ENCODE results near the gene ADK.
"Not testable (repeated sequence)": the region's sequence is repeated elsewhere in the genome, so short reads cannot be mapped to it uniquely, and the experiment has no call there.

Gene ADK

DNA sequence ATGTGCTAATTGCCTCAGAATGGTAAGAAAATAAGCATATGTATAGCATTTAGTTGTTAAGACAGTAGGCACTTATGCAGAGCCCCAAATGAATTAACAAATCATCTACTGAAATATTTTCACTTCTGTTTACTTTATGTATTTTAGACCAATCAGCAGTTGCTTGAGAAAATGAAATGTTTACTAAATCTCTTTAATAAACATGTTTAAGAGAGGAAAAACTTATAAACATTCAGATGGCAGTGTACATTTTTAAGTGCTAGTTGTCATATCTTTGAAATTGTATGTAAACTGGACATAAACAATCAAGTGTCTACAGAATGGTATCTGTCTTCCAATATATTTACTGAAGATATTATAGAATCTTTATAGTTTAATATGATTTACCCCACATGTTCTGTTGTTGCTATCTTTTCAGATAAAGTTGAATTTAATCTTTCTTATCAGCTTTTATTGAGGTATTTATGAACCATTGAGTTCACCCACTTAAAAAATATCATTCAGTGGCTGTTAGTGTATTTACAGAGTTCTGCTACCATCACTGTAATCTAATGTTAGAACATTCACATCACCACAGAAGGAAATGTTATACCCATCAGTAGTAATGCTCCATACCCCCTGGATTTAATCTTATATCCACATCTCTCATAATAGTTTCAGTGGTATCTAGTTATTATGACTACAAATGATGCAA is 264.3 kb downstream of the ADK start:
- no peak for DNase-seq (ENCODE audit: extremely low read depth in 1 of 2, low read depth in 1 of 2)

DNA sequence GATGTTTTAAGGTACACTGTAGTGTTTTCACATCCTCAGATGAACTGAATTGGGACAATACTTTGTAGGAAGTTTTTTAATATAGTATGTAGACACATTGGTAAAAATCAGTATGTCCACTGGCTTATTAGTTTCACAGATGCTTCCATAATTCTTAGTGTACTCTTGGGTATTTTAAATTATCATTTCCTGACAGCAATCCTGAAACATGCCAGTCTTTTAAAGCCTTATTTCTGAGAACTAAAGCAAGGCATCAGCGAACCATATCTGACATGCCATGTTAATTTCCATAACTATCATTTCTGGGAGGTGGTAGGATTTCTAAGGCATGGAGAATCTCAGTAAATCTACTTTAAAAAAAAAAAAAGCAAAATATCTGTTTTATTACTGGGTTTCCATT is 266.4 kb downstream of the ADK start:
- DNase-seq (ENCODE audit: extremely low read depth in 1 of 2, low read depth in 1 of 2) = no peak

- no peak for DNase-seq (ENCODE audit: extremely low read depth in 1 of 2, low read depth in 1 of 2)
Observed at GRCh38 chr10:74418285-74418872, 267.4 kb downstream of the ADK start.

- no peak for DNase-seq (ENCODE audit: extremely low read depth in 1 of 2, low read depth in 1 of 2)
Observed at GRCh38 chr10:74419491-74419951, 268.5 kb downstream of the ADK start.

DNA sequence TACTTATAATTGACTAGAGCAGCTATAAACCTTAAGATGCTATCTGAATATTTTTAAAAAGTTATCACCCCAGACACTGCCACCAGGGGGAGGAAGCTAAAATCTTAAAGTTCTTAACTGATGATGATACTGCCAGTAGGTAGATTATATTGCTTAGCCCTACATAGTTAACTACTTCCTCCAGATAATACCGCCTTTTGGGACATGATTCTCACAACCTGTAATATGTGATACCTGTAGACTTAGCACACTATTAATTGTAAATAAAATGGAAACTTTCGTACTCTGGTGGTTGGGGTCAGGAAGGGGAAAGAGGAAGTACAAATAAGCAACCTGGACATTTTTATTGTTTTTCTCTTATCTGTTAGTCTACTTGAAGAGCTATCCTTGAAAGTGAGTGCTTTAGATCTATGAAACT is 268.9 kb downstream of the ADK start:
- peak in 1 of 2 donors; percentile 3 for DNase-seq (ENCODE audit: extremely low read depth in 1 of 2, low read depth in 1 of 2)

GRCh38 chr10:74424565-74424964 is 273.5 kb downstream of the ADK start:
- DNase-seq (ENCODE audit: extremely low read depth in 1 of 2, low read depth in 1 of 2) = no peak

DNA sequence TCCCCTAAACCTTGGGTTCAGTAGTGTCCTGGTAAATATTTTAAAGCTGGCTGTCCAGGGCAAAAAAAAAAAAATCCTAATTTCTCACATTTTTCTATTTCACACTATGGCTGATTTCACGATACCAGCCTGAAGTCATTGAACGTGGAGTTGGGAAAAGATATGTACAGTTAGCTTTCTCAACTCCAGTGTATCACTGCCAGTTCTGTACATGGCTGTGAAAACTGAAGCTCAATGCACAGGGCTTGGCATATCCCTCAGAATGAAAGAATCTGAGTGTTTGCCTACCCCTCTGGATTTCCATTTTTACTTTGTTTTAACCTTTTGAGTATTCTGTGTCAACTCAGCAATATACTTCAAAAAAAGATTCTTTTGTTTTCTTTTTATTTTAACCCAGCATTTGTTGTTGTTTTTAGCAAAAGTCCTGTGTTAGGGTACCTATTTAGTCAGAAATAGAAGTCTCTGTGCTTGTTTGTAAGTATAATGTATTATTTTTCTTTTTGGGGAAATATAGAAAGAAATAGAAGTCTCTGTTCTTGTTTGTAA is 274.5 kb downstream of the ADK start:
- no peak for DNase-seq (ENCODE audit: extremely low read depth in 1 of 2, low read depth in 1 of 2)

DNA sequence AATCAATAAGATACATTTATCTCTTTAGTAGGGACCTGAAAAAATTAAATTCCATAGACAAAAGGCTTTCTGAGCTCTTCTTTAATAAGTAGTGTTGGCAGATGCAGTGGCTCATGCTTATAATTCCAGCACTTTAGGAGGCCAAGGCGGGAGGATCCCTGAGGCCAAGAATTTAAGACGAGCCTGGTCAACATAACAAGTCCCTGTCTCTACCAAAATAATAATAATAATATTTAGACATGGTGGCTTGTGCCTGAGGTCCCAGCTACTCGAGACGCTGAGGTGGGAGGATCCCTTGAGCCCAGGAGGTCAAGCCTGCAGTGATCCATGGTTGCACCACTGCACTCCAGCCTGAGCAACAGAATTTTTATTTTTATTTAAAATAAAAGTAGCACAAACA is 280.8 kb downstream of the ADK start:
- DNase-seq (ENCODE audit: extremely low read depth in 1 of 2, low read depth in 1 of 2) = no peak

GRCh38 chr10:74432841-74433594 is 282.0 kb downstream of the ADK start:
- DNase-seq (ENCODE audit: extremely low read depth in 1 of 2, low read depth in 1 of 2) = no peak

GRCh38 chr10:74433595-74433956 is 282.6 kb downstream of the ADK start:
- DNase-seq (ENCODE audit: extremely low read depth in 1 of 2, low read depth in 1 of 2) = no peak

- no peak for DNase-seq (ENCODE audit: extremely low read depth in 1 of 2, low read depth in 1 of 2)
Observed at GRCh38 chr10:74433993-74434392, 283.0 kb downstream of the ADK start.

DNA sequence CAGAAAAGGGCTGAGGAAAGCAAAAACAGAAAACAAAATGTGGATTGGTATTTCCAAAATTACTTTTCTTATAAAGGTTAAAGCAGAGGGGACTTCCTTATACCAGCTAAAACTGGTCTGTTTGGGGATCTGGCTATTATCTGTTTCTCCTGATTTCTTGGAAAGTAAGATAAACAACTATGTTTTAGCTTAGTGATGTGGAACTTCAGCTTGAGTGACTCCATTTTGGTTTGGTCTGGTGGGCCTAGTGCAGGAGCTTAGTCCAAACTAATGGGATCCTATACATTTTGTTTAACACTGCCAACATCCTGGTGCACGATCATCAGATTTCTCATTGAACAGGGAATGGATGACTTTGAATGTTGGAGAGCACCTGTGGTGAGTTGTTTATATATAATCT is 283.5 kb downstream of the ADK start:
- DNase-seq (ENCODE audit: extremely low read depth in 1 of 2, low read depth in 1 of 2) = no peak

GRCh38 chr10:74436523-74437170 is 285.6 kb downstream of the ADK start:
- DNase-seq (ENCODE audit: extremely low read depth in 1 of 2, low read depth in 1 of 2) = no peak

GRCh38 chr10:74437822-74438221 is 286.8 kb downstream of the ADK start:
- DNase-seq (ENCODE audit: extremely low read depth in 1 of 2, low read depth in 1 of 2) = no peak

- no peak for DNase-seq (ENCODE audit: extremely low read depth in 1 of 2, low read depth in 1 of 2)
Observed at GRCh38 chr10:74439213-74439612, 288.2 kb downstream of the ADK start.

- no peak for DNase-seq (ENCODE audit: extremely low read depth in 1 of 2, low read depth in 1 of 2)
Observed at GRCh38 chr10:74445493-74445892, 294.5 kb downstream of the ADK start.

- DNase-seq (ENCODE audit: extremely low read depth in 1 of 2, low read depth in 1 of 2) = no peak
Observed at GRCh38 chr10:74450602-74451001, 299.6 kb downstream of the ADK start.

GRCh38 chr10:74451127-74451829 is 300.3 kb downstream of the ADK start:
- no peak for DNase-seq (ENCODE audit: extremely low read depth in 1 of 2, low read depth in 1 of 2)

DNA sequence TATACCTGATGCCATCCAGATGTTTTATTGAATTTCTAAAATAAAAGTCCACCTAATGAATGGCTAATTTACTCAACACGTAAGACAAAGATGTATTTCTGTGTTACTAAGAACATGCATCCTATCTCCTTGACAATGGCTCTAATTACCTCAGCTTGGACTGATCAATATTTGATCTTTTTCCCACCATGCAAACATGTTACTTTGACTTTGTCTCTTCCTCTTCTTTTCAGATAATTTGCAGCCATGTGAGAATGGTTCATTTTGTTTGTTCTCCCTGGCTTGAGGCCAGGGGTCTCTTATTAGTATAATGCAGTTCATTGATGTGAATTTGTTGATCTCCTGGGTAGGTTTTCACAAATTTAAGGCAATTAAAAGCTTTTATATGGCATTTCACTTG is 302.1 kb downstream of the ADK start:
- DNase-seq (ENCODE audit: extremely low read depth in 1 of 2, low read depth in 1 of 2) = no peak

GRCh38 chr10:74457478-74457877 is 306.5 kb downstream of the ADK start:
- DNase-seq (ENCODE audit: extremely low read depth in 1 of 2, low read depth in 1 of 2) = not testable (repeated sequence)

GRCh38 chr10:74460812-74461211 is 309.8 kb downstream of the ADK start:
- no peak for DNase-seq (ENCODE audit: extremely low read depth in 1 of 2, low read depth in 1 of 2)

All from activated CD8-positive, alpha-beta memory T cell treated with anti-CD3 and anti-CD28 coated beads for 1 hour (primary cell).